ENCODE data around the gene HOXB1.

HOXB1 gene

DNA sequence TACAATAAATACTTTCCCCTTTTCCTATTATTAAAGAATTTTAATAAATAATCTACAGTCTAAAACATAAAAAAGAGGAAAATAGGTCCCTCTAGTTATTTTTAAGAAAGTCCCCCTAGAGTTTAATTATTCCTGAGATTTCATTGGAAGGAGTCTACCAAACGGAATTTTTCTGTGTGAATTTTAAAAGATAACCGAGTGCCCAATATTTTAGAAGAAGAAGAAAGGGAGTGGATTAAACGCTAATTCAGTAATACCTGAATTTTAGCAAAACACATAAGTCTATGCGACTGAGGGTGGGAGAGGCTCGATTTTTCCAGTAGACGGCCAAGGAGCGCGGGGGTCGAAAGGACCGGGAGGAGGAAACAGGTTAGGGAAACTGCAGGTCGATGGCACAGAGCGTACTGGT is 11.9 kb upstream of the HOXB1 start:
- TF ChIP-seq, protein P1, sequence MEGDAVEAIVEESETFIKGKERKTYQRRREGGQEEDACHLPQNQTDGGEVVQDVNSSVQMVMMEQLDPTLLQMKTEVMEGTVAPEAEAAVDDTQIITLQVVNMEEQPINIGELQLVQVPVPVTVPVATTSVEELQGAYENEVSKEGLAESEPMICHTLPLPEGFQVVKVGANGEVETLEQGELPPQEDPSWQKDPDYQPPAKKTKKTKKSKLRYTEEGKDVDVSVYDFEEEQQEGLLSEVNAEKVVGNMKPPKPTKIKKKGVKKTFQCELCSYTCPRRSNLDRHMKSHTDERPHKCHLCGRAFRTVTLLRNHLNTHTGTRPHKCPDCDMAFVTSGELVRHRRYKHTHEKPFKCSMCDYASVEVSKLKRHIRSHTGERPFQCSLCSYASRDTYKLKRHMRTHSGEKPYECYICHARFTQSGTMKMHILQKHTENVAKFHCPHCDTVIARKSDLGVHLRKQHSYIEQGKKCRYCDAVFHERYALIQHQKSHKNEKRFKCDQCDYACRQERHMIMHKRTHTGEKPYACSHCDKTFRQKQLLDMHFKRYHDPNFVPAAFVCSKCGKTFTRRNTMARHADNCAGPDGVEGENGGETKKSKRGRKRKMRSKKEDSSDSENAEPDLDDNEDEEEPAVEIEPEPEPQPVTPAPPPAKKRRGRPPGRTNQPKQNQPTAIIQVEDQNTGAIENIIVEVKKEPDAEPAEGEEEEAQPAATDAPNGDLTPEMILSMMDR (conservative IDR thresholded peaks at IDR 0.05; ENCODE audit: control insufficient read depth, insufficient read depth, low read depth, low read length), result no peak
- DNase-seq (ENCODE audit: low read depth), result no peak
- H3K4me3 ChIP-seq (ENCODE audit: control insufficient read depth, low read depth, low read length), result peak overlapping the region; percentile 95

- peak; percentile 66 for DNase-seq (ENCODE audit: low read depth)
- TF ChIP-seq, protein P1 (conservative IDR thresholded peaks at IDR 0.05; ENCODE audit: control insufficient read depth, insufficient read depth, low read depth, low read length), result no peak
- H3K4me3 ChIP-seq (ENCODE audit: control insufficient read depth, low read depth, low read length), result peak overlapping the region; percentile 95
Measured at GRCh38 chr17:48542114-48542656, 11.4 kb upstream of the HOXB1 start.

GRCh38 chr17:48541577-48542113 is 10.8 kb upstream of the HOXB1 start:
- TF ChIP-seq, protein P1 (conservative IDR thresholded peaks at IDR 0.05; ENCODE audit: control insufficient read depth, insufficient read depth, low read depth, low read length), result no peak
- peak overlapping the region; percentile 95 for H3K4me3 ChIP-seq (ENCODE audit: control insufficient read depth, low read depth, low read length)
- DNase-seq (ENCODE audit: low read depth), result peak; percentile 77

GRCh38 chr17:48541036-48541576 is 10.3 kb upstream of the HOXB1 start:
- no peak for DNase-seq (ENCODE audit: low read depth)
- TF ChIP-seq, protein P1 (conservative IDR thresholded peaks at IDR 0.05; ENCODE audit: control insufficient read depth, insufficient read depth, low read depth, low read length), result no peak
- H3K4me3 ChIP-seq (ENCODE audit: control insufficient read depth, low read depth, low read length), result peak overlapping the region; percentile 95

DNA sequence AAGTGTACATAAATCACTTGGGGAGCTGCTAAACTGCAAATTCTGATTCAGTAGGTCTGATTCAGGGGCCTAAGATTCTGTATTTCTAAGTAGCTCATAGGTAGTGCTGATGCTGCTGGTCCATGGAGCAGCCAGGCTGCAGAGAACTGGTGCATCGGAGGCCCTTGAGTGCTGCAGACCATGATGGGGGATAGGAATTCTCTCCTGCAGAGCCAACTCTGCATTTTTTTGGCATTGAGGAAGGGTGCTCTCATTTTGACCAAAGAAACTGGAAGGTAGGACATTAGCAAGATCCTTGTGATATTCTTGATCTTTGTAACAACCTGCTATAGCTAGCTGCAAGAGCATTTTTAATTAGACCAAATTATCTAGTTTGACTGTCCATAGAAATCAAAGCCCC is 9.4 kb upstream of the HOXB1 start:
- no peak overlapping the region for H3K4me3 ChIP-seq (ENCODE audit: control insufficient read depth, low read depth, low read length)
- TF ChIP-seq, protein P1 (conservative IDR thresholded peaks at IDR 0.05; ENCODE audit: control insufficient read depth, insufficient read depth, low read depth, low read length), result no peak
- DNase-seq (ENCODE audit: low read depth), result no peak

DNA sequence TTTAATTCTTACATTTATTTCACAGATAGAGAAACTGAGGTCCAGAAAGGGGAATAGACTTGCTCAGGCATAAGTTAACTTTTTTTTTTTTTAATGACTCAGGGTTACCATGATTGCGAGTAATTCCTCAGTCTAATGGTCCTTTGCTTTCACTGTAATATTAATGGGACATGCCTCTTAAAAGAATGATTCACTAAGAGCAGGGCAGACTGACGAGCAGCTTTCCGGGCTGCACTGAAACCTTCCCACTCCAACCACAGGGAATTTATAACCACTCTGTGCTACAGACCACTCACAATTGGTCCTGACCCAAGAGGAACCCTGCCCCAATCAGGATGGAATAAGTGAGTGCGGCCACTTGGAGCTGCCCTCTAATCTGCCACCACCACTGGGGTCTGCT is 8.4 kb upstream of the HOXB1 start:
- DNase-seq (ENCODE audit: low read depth), result peak; percentile 94
- H3K4me3 ChIP-seq (ENCODE audit: control insufficient read depth, low read depth, low read length), result no peak overlapping the region
- TF ChIP-seq, protein P1 (conservative IDR thresholded peaks at IDR 0.05; ENCODE audit: control insufficient read depth, insufficient read depth, low read depth, low read length), result no peak

All from fibroblast of mammary gland (primary cell).